ENCODE results near the gene PHEX.

Gene PHEX

DNA sequence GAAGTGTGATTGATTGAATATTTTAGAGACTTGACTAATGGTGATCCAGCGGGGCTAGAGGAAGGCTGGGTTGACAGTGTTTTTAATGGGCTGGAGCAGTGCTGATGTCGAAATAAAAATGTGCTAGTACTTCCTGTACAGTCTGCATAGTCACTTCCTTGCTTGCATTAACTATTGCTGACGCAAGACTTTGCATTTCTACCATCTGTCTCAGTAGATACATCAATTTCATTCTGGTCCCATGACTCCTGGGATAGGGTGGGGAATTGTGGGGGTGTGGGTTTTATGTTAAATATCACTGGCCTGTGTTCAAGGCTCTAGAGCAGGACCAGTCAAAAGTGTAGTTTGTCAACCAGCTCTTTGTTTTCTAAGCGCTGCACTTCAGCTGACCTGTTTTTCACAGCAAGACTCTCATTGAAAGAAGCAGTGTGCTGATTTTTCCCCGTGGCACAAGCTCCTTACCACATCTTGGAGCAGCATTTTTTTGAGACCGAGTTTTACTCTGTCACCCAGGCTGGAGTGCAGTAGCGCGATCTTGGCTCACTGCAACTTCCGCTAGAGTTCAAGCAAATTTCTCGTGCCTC lies 35.2 kb upstream of the PHEX start:
- no peak overlapping the region for H3K27ac ChIP-seq
- TF ChIP-seq ZFX (IDR thresholded peaks at IDR 0.05; ENCODE audit: borderline replicate concordance) (no peak), CTCF (IDR thresholded peaks at IDR 0.05) (no peak)

DNA sequence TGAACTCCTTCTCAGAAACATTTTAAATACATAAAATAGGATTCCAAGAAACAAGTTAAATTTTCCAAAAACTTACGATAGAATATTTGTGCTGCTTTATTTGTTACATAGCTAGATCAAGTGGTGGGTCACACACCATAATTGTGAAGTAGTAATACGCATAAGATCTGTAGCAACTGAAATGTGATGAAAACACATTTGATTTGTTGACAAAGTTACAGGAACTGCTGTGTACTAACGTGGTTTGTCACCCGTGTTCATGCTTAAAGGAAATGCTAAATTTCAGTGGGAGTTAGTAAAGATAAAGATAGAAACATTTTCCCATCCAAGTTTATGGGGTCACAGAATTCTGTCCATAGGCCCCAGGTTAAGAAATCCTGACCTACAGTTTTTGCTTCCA lies 34.1 kb upstream of the PHEX start:
- TF ChIP-seq ZFX (IDR thresholded peaks at IDR 0.05; ENCODE audit: borderline replicate concordance): no peak

GRCh38 chrX:22004866-22005265 lies 27.3 kb upstream of the PHEX start:
- no peak overlapping the region for H3K27ac ChIP-seq
- TF ChIP-seq CTCF (IDR thresholded peaks at IDR 0.05) (no peak), ZFX (IDR thresholded peaks at IDR 0.05; ENCODE audit: borderline replicate concordance) (no peak)

More for the DNA sequence above, 34.1 kb upstream of the PHEX start:
- H3K27ac ChIP-seq: no peak overlapping the region

DNA sequence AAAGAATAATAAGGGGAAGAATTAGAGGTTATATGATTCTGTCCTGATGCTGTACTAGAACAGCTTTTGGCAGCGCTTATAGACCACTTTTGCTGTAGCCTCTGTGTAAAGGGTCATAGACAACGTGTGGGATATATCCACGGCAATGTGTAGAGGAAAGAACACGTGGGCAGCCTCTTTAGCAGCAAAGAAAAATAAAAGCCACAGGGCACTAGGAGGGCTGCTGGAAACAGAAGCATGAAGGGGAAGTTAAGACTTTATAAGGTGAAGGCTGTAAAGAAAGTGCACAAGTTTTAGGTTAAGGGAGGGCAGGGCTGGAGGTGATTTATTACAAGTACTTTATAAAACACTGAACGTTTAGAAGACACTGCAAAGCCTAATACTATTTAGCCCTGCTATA lies 20.1 kb upstream of the PHEX start:
- no peak for TF ChIP-seq CTCF (IDR thresholded peaks at IDR 0.05)
- no peak for TF ChIP-seq ZFX (IDR thresholded peaks at IDR 0.05; ENCODE audit: borderline replicate concordance)
- H3K27ac ChIP-seq: no peak overlapping the region

- TF ChIP-seq ZFX (IDR thresholded peaks at IDR 0.05; ENCODE audit: borderline replicate concordance) (no peak), CTCF (IDR thresholded peaks at IDR 0.05) (no peak)
- H3K27ac ChIP-seq: no peak overlapping the region
These were observed 19.2 kb upstream of the PHEX start for GRCh38 chrX:22012931-22013330.

DNA sequence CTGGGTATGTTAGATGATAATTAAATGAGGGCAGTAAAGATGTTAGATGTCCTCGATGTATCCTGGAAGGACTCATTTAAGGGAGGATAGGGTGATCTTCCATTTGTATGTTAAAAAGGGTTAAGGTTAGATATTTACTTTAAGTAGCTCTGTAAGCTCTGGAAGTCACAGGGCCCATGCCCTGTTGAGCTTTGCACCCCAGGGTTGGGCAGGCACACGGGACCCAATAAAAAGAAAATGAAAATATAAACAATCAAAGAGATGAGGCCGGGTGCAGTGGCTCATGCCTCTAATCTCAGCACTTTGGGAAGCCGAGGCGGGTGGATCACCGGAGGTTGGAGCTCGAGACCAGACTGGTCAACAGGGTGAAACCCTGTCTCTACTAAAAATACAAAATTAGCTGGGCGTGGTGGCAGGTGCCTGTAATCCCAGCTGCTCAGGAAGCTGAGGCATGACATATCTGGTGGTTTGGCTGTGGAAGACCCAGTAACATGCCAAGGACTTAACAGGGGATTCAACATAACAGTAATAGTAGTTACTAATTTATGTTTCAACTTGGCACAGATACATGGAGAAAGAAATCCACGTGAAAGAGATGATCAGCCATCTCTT lies 16.9 kb upstream of the PHEX start:
- H3K27ac ChIP-seq: no peak overlapping the region
- TF ChIP-seq CTCF (IDR thresholded peaks at IDR 0.05) (no peak), ZFX (IDR thresholded peaks at IDR 0.05; ENCODE audit: borderline replicate concordance) (no peak)

DNA sequence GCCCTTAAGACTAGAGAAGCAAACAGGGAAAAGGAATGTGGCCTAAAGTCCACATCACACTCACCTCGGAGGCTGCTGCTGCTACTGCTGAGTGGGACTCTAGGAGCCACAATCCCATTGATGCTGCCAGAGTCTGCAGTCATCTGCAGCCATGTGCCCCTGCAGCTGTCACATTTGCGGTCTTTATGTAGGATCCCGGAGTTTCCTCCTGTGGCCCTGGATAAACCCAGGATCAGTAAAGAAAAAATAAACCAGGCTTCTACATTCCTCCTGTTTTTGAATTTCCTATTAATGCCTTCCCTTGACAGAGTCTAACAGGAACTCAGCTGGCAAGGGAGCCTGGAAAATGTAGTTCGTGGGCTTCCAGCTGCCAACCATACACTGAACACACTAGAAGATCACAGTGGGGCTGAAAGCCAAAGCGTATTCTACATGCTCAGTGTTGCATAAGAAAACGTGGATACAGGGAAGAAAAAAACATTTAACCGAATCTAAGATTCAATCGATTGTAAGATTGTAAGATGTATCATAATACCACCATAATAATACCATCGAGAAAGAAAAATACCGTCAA lies 10.3 kb upstream of the PHEX start:
- H3K27ac ChIP-seq: no peak overlapping the region
- no peak for TF ChIP-seq CTCF (IDR thresholded peaks at IDR 0.05)
- no peak for TF ChIP-seq ZFX (IDR thresholded peaks at IDR 0.05; ENCODE audit: borderline replicate concordance)
